Measurements from ENCODE around the gene OR4F15.
"Not testable (repeated sequence)": the region's sequence is repeated elsewhere in the genome, so short reads cannot be mapped to it uniquely, and the experiment has no call there.

OR4F15 gene

GRCh38 chr15:101811902-101812301 is at the start of gene OR4F15:
TSS of gene OR4F15 (plus strand) at chr15:101812202. CDS start at chr15:101818187, 5,985 bp downstream.
- H3K27me3 ChIP-seq (ENCODE audit: control insufficient read depth, insufficient read depth, low read length), result no peaks in the 10 kb centered on the region; the same call in 1 of the 2 replicates
- no peaks in the 10 kb centered on the region for H3K9me3 ChIP-seq (ENCODE audit: control insufficient read depth, insufficient read depth, low read length)
- no peak within 1 kb of the TSS for H3K9ac ChIP-seq (ENCODE audit: low read depth, low read length)
- no peaks in the 10 kb centered on the region for H3K36me3 ChIP-seq (ENCODE audit: control insufficient read depth, insufficient read depth, low read length)
- no peak within 1 kb of the TSS for H3K27ac ChIP-seq (ENCODE audit: low read depth, low read length)
- H3K4me1 ChIP-seq (ENCODE audit: control insufficient read depth, insufficient read depth, low read length), result peaks cover 6% of the 10 kb centered on the region; the same call in 1 of the 2 replicates
- H3K4me3 ChIP-seq (ENCODE audit: low read depth, low read length), result no peak within 1 kb of the TSS

DNA sequence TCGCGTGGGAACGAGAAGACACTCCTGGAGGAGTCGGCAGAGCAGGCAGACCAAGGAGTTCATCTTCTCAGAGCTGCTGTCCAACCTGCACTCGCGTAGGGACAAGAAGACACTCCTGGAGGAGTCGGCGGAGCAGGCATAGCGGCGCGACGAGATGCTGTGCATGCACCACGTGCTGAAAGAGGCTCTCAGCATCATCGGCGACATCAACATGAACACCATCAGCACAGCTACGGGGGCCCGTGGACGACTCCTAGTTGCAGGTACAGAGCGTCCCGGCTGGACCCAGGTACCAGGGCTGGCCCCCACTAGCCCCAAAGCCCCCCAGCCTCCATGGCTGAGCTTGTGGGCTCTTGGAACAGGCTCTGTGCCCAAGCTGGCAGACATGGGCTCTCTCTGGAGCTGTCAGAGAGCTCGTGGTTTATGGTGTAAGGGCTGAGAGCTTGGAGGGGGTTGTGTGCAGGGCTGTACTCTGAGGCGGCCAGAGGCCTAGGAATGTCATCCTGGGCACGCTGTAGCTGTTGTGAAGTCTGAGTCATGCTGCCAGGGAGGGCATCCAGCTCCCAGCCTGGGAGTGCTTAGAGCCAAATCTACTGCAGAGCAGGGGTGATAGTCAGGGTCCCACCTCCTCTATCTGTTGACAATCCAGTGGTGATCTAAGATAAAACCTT is 47.2 kb upstream of the OR4F15 start:
- H3K9ac ChIP-seq (ENCODE audit: low read depth, low read length); H3K27ac ChIP-seq (ENCODE audit: low read depth, low read length); H3K4me3 ChIP-seq (ENCODE audit: low read depth, low read length); H3K36me3 ChIP-seq (ENCODE audit: control insufficient read depth, insufficient read depth, low read length); H3K9me3 ChIP-seq (ENCODE audit: control insufficient read depth, insufficient read depth, low read length); H3K27me3 ChIP-seq (ENCODE audit: control insufficient read depth, insufficient read depth, low read length); H3K4me1 ChIP-seq (ENCODE audit: control insufficient read depth, insufficient read depth, low read length): not testable (repeated sequence)

- H3K9me3 ChIP-seq (ENCODE audit: control insufficient read depth, insufficient read depth, low read length); H3K27me3 ChIP-seq (ENCODE audit: control insufficient read depth, insufficient read depth, low read length); H3K4me1 ChIP-seq (ENCODE audit: control insufficient read depth, insufficient read depth, low read length); H3K4me3 ChIP-seq (ENCODE audit: low read depth, low read length); H3K36me3 ChIP-seq (ENCODE audit: control insufficient read depth, insufficient read depth, low read length); H3K9ac ChIP-seq (ENCODE audit: low read depth, low read length); H3K27ac ChIP-seq (ENCODE audit: low read depth, low read length): not testable (repeated sequence)
Observed at GRCh38 chr15:101765340-101765671, 46.7 kb upstream of the OR4F15 start.

- Histone ChIP-seq H3K4me3 (ENCODE audit: low read depth, low read length) (no peak overlapping the region), H3K27ac (ENCODE audit: low read depth, low read length) (no peak overlapping the region), H3K27me3 (ENCODE audit: control insufficient read depth, insufficient read depth, low read length) (no peaks in the 10 kb centered on the region), H3K36me3 (ENCODE audit: control insufficient read depth, insufficient read depth, low read length) (no peaks in the 10 kb centered on the region), H3K9me3 (ENCODE audit: control insufficient read depth, insufficient read depth, low read length) (no peaks in the 10 kb centered on the region), H3K4me1 (ENCODE audit: control insufficient read depth, insufficient read depth, low read length) (no peaks in the 10 kb centered on the region), H3K9ac (ENCODE audit: low read depth, low read length) (no peak overlapping the region)
Observed at GRCh38 chr15:101765772-101766456, 46.1 kb upstream of the OR4F15 start.

DNA sequence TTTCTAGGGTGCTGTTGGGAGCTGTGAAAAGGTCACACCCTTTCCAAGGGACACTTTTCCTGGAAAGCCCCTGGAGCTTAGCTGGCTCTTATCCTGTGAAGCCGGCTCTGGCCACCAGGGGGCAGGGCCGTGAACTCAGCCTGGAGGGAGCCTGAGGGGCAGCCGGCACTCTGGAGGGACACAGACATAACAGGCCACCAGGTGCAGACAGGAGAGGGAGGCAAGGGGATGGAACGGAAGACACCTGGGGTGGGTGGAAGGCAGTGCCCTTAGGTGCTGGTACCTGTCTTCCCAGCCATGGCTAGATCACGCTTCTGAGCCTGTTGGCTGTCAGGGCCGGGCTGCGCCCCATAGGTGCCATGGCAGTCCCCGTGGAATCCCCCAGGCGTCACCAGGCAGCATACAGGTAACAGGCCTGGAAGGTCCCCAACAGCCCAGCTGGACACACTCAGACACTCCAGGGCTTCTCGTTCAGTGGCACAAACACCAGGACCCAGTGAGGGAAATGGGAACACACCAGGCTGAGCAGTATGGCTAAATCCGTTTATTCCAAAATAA is 44.8 kb upstream of the OR4F15 start:
- H3K36me3 ChIP-seq (ENCODE audit: control insufficient read depth, insufficient read depth, low read length); H3K27me3 ChIP-seq (ENCODE audit: control insufficient read depth, insufficient read depth, low read length); H3K9ac ChIP-seq (ENCODE audit: low read depth, low read length); H3K9me3 ChIP-seq (ENCODE audit: control insufficient read depth, insufficient read depth, low read length); H3K27ac ChIP-seq (ENCODE audit: low read depth, low read length); H3K4me3 ChIP-seq (ENCODE audit: low read depth, low read length); H3K4me1 ChIP-seq (ENCODE audit: control insufficient read depth, insufficient read depth, low read length): not testable (repeated sequence)

- no peak overlapping the region for H3K4me3 ChIP-seq (ENCODE audit: low read depth, low read length)
- H3K36me3 ChIP-seq (ENCODE audit: control insufficient read depth, insufficient read depth, low read length), result no peaks in the 10 kb centered on the region
- H3K4me1 ChIP-seq (ENCODE audit: control insufficient read depth, insufficient read depth, low read length), result no peaks in the 10 kb centered on the region
- H3K9me3 ChIP-seq (ENCODE audit: control insufficient read depth, insufficient read depth, low read length), result no peaks in the 10 kb centered on the region
- H3K27ac ChIP-seq (ENCODE audit: low read depth, low read length), result no peak overlapping the region
- H3K9ac ChIP-seq (ENCODE audit: low read depth, low read length), result no peak overlapping the region
- H3K27me3 ChIP-seq (ENCODE audit: control insufficient read depth, insufficient read depth, low read length), result no peaks in the 10 kb centered on the region
Observed at GRCh38 chr15:101772921-101773320, 39.1 kb upstream of the OR4F15 start.

DNA sequence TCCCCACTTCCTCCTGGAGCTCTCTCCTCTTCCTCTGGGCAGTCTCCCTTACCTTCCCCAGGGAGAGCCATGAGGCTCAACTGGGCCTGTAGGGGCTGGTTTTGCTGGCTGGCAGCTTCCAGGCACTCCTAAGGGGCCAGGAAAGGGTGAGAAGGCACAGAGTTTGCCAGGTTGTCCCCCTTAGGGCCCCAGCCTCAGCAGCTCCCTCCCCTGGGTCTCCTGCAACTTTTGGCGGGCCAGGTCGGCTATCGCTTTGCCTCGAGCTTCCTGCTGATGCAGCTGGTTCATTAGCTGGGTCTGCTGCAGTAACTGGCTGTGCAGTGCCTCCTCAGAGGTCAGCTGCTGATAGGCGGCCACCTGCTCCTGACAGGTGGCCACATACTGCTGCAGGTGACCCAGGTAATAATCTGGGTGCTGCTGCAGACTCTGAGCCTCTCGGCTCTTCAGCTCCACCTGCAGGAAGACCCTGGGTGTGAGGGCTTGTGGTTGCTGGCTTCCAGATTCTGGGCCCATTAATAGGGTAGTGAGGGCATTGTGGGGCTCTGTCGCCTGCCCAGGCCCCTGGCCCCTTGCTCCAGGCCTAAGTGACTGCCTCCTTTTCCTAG is 38.4 kb upstream of the OR4F15 start:
- Histone ChIP-seq H3K4me1 (ENCODE audit: control insufficient read depth, insufficient read depth, low read length) (no peaks in the 10 kb centered on the region), H3K9ac (ENCODE audit: low read depth, low read length) (no peak overlapping the region), H3K9me3 (ENCODE audit: control insufficient read depth, insufficient read depth, low read length) (no peaks in the 10 kb centered on the region), H3K4me3 (ENCODE audit: low read depth, low read length) (no peak overlapping the region), H3K36me3 (ENCODE audit: control insufficient read depth, insufficient read depth, low read length) (no peaks in the 10 kb centered on the region), H3K27ac (ENCODE audit: low read depth, low read length) (no peak overlapping the region), H3K27me3 (ENCODE audit: control insufficient read depth, insufficient read depth, low read length) (no peaks in the 10 kb centered on the region)

DNA sequence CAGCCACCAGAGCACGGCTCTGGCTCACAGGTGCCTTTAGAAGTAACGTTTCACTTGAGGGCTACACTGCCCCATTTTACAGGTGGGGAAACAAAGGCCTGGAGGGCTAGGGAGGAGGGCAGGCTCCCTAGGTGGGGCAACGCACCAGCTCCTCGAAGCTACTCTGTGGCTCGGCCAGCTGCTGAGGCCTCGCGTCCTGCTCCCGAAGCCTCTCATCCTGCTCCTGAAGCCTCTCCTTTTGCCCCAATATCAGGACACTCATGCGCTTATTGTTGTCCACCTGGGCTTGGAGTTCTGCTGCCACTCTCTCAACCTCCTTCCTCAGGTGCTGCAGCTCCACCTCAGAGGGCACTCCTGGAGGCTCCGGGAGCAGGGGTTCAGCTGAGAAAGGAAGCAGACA is 36.9 kb upstream of the OR4F15 start:
- Histone ChIP-seq H3K36me3 (ENCODE audit: control insufficient read depth, insufficient read depth, low read length) (no peaks in the 10 kb centered on the region), H3K9me3 (ENCODE audit: control insufficient read depth, insufficient read depth, low read length) (no peaks in the 10 kb centered on the region), H3K9ac (ENCODE audit: low read depth, low read length) (no peak overlapping the region), H3K4me1 (ENCODE audit: control insufficient read depth, insufficient read depth, low read length) (no peaks in the 10 kb centered on the region), H3K27me3 (ENCODE audit: control insufficient read depth, insufficient read depth, low read length) (no peaks in the 10 kb centered on the region), H3K27ac (ENCODE audit: low read depth, low read length) (no peak overlapping the region), H3K4me3 (ENCODE audit: low read depth, low read length) (no peak overlapping the region)

GRCh38 chr15:101778576-101778975 is 33.4 kb upstream of the OR4F15 start:
- H3K4me3 ChIP-seq (ENCODE audit: low read depth, low read length); H3K4me1 ChIP-seq (ENCODE audit: control insufficient read depth, insufficient read depth, low read length); H3K9ac ChIP-seq (ENCODE audit: low read depth, low read length); H3K9me3 ChIP-seq (ENCODE audit: control insufficient read depth, insufficient read depth, low read length); H3K27ac ChIP-seq (ENCODE audit: low read depth, low read length); H3K27me3 ChIP-seq (ENCODE audit: control insufficient read depth, insufficient read depth, low read length); H3K36me3 ChIP-seq (ENCODE audit: control insufficient read depth, insufficient read depth, low read length): not testable (repeated sequence)

DNA sequence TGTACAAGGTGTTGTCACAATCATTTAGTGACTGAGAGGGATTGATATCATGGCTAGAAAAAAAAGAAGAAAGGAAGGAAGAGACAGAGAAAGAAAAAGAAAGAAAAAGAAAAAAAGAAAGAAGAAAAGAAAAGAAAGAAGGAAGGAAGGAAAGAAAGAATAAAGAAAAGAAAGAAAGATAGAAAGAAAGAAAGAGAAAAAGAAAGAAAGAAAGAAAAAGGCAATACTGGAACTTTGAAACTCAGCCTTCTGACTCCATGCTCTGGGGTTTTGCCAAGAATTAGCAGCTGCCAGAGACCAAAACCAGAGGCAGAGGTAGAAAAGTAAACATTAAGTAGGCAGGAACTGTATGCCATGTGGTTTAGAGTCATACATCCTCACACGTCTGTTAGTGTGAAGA is 31.8 kb upstream of the OR4F15 start:
- H3K4me3 ChIP-seq (ENCODE audit: low read depth, low read length); H3K36me3 ChIP-seq (ENCODE audit: control insufficient read depth, insufficient read depth, low read length); H3K9me3 ChIP-seq (ENCODE audit: control insufficient read depth, insufficient read depth, low read length); H3K4me1 ChIP-seq (ENCODE audit: control insufficient read depth, insufficient read depth, low read length); H3K27ac ChIP-seq (ENCODE audit: low read depth, low read length); H3K9ac ChIP-seq (ENCODE audit: low read depth, low read length); H3K27me3 ChIP-seq (ENCODE audit: control insufficient read depth, insufficient read depth, low read length): not testable (repeated sequence)

DNA sequence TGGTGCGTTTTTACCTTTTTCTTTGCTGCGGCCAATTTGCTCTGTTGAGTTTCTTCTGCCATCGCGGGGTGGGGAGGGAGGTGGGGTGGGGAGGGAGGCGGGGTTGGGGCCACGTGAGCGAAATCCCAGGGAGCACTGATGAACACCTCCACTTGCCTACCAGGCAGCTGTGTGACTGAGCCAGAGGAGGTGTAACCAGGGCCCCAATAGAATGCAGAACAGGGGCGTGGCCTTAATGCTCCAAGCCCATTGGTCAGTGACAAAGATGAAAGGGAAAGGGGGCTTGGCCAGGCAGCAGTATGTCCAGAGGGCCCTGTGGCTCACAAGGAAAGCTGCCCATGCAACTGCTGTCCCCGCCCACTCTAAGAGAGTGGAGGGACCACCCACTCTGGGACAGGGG is 30.1 kb upstream of the OR4F15 start:
- H3K27ac ChIP-seq (ENCODE audit: low read depth, low read length), result no peak overlapping the region
- no peaks in the 10 kb centered on the region for H3K27me3 ChIP-seq (ENCODE audit: control insufficient read depth, insufficient read depth, low read length)
- H3K4me3 ChIP-seq (ENCODE audit: low read depth, low read length), result no peak overlapping the region
- no peaks in the 10 kb centered on the region for H3K9me3 ChIP-seq (ENCODE audit: control insufficient read depth, insufficient read depth, low read length)
- H3K9ac ChIP-seq (ENCODE audit: low read depth, low read length), result no peak overlapping the region
- no peaks in the 10 kb centered on the region for H3K4me1 ChIP-seq (ENCODE audit: control insufficient read depth, insufficient read depth, low read length)
- H3K36me3 ChIP-seq (ENCODE audit: control insufficient read depth, insufficient read depth, low read length), result no peaks in the 10 kb centered on the region
